Activated B cell treated with CpG ODN at 0.5 μM for 24 hours (primary cell): ENCODE results near the gene FRMPD2. TPM values are rescaled to one million over a fixed set of nuclear protein-coding genes. Genes with fewer than 3 reads are reported as not detected.

Source experiments
- ATAC-seq: fragments of 200-7000 bp; cut with Tn5 transposase; one replicate; pipeline ENCODE4 v1.10.0; 2021; ENCODE audit warnings: low read depth, mild to moderate bottlenecking, moderate library complexity
- CTCF ChIA-PET: fragments of 350-600 bp; sonication (Branson Sonifier 250); formaldehyde crosslinking; loops from one replicate; lab custom pipeline; 2021; ENCODE audit warnings: antibody characterized with exemption; lab: Charles Lee
- POLR2A ChIA-PET: fragments of 350-600 bp; sonication (Branson Sonifier 250); formaldehyde crosslinking; loops from one replicate; lab custom pipeline; 2021; ENCODE audit warnings: antibody characterized with exemption; lab: Charles Lee
- DNase-seq: peaks from one replicate; pipeline ENCODE4 v3.0.0; 2022
- H3K27ac Mint-ChIP-seq: one replicate; pipeline ENCODE4 v1.8.0; 2020; ENCODE audit warnings: mixed read lengths
- H3K27me3 Mint-ChIP-seq: one replicate; pipeline ENCODE4 v1.8.0; 2021; ENCODE audit warnings: mixed read lengths
- H3K36me3 Mint-ChIP-seq: one replicate; pipeline ENCODE4 v1.8.0; 2021; ENCODE audit warnings: low read depth, mixed read lengths
- H3K4me1 Mint-ChIP-seq: one replicate; pipeline ENCODE4 v1.8.0; 2021; ENCODE audit warnings: mixed read lengths
- H3K4me3 Mint-ChIP-seq: one replicate; pipeline ENCODE4 v1.8.0; 2020; ENCODE audit warnings: mild to moderate bottlenecking, mixed read lengths
- H3K9me3 Mint-ChIP-seq: one replicate; pipeline ENCODE4 v1.8.0; 2020; ENCODE audit warnings: mixed read lengths
- intact Hi-C: fragments of 100-400 bp; cut with micrococcal nuclease; formaldehyde crosslinking; loops from one replicate; pipeline ENCODE4 v1.15.1; 2024
- total RNA-seq: library from RNA; stranded (reverse); gene quantifications from 2 replicates; pipeline ENCODE4 v1.2.3, GENCODE V29; 2022
- TF ChIP-seq, protein P1 (sequence below): fragments of 200-600 bp; IDR thresholded peaks from one replicate; pipeline ENCODE4 v1.8.0; 2022; ENCODE audit warnings: antibody characterized with exemption, mild to moderate bottlenecking

FRMPD2 gene
- total RNA-seq, 1 donor from 2014 or later = not detected

DNA sequence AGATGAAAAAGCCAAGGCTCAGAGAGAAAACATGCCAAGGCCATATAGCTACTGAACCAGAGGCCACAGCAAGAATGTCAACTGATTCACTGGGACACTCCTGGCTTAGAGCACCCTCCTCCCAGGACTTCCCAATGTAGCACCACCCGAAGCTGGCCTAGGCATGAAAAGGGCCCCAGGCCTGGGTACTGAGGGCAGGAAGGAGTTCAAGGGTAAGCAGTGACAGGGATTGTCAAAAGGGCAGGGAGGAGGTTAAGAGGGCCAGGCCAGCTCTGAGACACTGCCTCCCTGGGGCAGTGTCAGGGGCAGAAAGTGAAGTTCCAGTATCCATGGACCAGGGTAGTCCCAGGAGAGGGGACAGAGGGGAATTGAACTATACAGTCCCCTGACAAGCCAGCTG, 57.8 kb downstream of the FRMPD2 start:
- Mint-ChIP-seq H3K4me1 (no peaks in the 10 kb centered on the region), H3K27me3 (peaks cover 11% of the 10 kb centered on the region), H3K27ac (no peak overlapping the region), H3K36me3 (no peaks in the 10 kb centered on the region), H3K4me3 (no peak overlapping the region), H3K9me3 (peaks cover 2% of the 10 kb centered on the region)
- POLR2A ChIA-PET = no interaction called here
- TF ChIP-seq, protein P1, sequence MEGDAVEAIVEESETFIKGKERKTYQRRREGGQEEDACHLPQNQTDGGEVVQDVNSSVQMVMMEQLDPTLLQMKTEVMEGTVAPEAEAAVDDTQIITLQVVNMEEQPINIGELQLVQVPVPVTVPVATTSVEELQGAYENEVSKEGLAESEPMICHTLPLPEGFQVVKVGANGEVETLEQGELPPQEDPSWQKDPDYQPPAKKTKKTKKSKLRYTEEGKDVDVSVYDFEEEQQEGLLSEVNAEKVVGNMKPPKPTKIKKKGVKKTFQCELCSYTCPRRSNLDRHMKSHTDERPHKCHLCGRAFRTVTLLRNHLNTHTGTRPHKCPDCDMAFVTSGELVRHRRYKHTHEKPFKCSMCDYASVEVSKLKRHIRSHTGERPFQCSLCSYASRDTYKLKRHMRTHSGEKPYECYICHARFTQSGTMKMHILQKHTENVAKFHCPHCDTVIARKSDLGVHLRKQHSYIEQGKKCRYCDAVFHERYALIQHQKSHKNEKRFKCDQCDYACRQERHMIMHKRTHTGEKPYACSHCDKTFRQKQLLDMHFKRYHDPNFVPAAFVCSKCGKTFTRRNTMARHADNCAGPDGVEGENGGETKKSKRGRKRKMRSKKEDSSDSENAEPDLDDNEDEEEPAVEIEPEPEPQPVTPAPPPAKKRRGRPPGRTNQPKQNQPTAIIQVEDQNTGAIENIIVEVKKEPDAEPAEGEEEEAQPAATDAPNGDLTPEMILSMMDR = no peak
- CTCF ChIA-PET = no interaction called here
- no peak for DNase-seq
- no peak for ATAC-seq
- intact Hi-C loops = no loop called here

DNA sequence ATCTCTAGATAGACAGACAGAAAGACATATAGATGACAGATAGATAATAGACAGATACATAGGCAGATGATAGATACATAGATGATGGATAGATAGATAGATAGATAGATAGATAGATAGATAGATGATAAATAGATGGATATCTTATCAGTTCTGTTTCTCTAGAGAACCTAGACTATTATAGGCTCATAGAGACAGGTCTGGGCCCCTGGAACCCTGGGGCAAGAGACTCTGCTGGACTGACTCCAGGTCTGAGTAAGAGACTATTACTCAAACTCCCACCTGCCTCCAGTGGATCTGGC, 58.3 kb downstream of the FRMPD2 start:
- TF ChIP-seq, protein P1 = no peak
- Mint-ChIP-seq H3K4me1 (no peaks in the 10 kb centered on the region), H3K9me3 (peaks cover 2% of the 10 kb centered on the region), H3K27ac (no peak overlapping the region), H3K36me3 (no peaks in the 10 kb centered on the region), H3K4me3 (no peak overlapping the region), H3K27me3 (peaks cover 13% of the 10 kb centered on the region)
- ATAC-seq = no peak
- POLR2A ChIA-PET = no interaction called here
- DNase-seq = no peak
- intact Hi-C loops = no loop called here
- CTCF ChIA-PET = interaction anchor here (2.1 kb wide), 1 partner anchor 73 kb away, joined by 6 read pairs; no protein-coding TSS in a partner anchor

GRCh38 chr10:48215486-48216203, 58.9 kb downstream of the FRMPD2 start:
- H3K4me3 Mint-ChIP-seq = no peak overlapping the region
- TF ChIP-seq, protein P1 = no peak
- no peaks in the 10 kb centered on the region for H3K4me1 Mint-ChIP-seq
- H3K27me3 Mint-ChIP-seq = peaks cover 10% of the 10 kb centered on the region
- H3K27ac Mint-ChIP-seq = no peak overlapping the region
- CTCF ChIA-PET = interaction anchor here (2.1 kb wide), 1 partner anchor 74 kb away, joined by 6 read pairs; no protein-coding TSS in a partner anchor
- DNase-seq = no peak
- peaks cover 2% of the 10 kb centered on the region for H3K9me3 Mint-ChIP-seq
- POLR2A ChIA-PET = no interaction called here
- H3K36me3 Mint-ChIP-seq = no peaks in the 10 kb centered on the region
- ATAC-seq = no peak
- intact Hi-C loops = loop anchor here (1.0 kb wide), 1 partner anchor 74 kb away; no protein-coding TSS in a partner anchor

- intact Hi-C loops = loop anchor here (1.0 kb wide), 1 partner anchor 74 kb away; no protein-coding TSS in a partner anchor
- TF ChIP-seq, protein P1 = no peak
- POLR2A ChIA-PET = no interaction called here
- H3K27me3 Mint-ChIP-seq = peaks cover 8% of the 10 kb centered on the region
- H3K9me3 Mint-ChIP-seq = peaks cover 2% of the 10 kb centered on the region
- H3K36me3 Mint-ChIP-seq = no peaks in the 10 kb centered on the region
- DNase-seq (no peak), ATAC-seq (no peak)
- CTCF ChIA-PET = interaction anchor here (1.4 to 2.1 kb wide), 2 partner anchors 9 to 75 kb away, joined by 3 to 6 read pairs; no protein-coding TSS in a partner anchor
- H3K4me1 Mint-ChIP-seq = no peaks in the 10 kb centered on the region
- H3K27ac Mint-ChIP-seq = no peak overlapping the region
- no peak overlapping the region for H3K4me3 Mint-ChIP-seq
Observed at GRCh38 chr10:48214716-48215485, 59.6 kb downstream of the FRMPD2 start.

DNA sequence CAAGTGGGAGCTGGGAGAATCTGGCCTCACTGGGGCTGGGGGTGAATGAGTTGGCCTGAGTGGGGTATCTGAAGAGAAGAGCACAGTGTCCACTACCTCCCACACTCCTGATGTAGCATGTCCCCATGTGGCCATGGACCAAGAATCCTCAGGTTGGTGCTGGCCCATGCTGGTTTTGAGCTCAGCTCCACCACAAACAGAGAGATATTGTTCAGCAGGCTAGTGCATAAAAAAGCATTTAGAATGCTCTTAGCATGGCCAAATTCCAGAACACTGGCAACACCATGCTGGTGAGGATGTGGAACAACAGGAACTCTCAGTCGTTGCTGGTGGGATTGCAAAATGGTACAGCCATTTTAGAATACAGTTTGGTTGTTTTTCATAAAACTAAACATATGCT, 61.4 kb downstream of the FRMPD2 start:
- no peak for DNase-seq
- ChIA-PET POLR2A (no interaction called here), CTCF (no interaction called here)
- Mint-ChIP-seq H3K27me3 (peaks cover 3% of the 10 kb centered on the region), H3K9me3 (peaks cover 2% of the 10 kb centered on the region), H3K36me3 (no peaks in the 10 kb centered on the region), H3K4me1 (no peaks in the 10 kb centered on the region), H3K27ac (no peak overlapping the region), H3K4me3 (no peak overlapping the region)
- intact Hi-C loops = no loop called here
- no peak for ATAC-seq
- TF ChIP-seq, protein P1 = no peak
